CD4-positive, alpha-beta T cell treated with Interleukin-10 for 1 hour (primary cell): ENCODE measurements around the gene RAP2A.
A peak's percentile ranks its signal among the peaks of the same experiment; 100 is the strongest.

Experiments used
- DNase-seq: peaks from one replicate; pipeline ENCODE4 v3.0.0-alpha.2; 2020

Gene RAP2A

GRCh38 chr13:97423300-97424045 is 10.5 kb upstream of the RAP2A start:
- DNase-seq: no peak

DNA sequence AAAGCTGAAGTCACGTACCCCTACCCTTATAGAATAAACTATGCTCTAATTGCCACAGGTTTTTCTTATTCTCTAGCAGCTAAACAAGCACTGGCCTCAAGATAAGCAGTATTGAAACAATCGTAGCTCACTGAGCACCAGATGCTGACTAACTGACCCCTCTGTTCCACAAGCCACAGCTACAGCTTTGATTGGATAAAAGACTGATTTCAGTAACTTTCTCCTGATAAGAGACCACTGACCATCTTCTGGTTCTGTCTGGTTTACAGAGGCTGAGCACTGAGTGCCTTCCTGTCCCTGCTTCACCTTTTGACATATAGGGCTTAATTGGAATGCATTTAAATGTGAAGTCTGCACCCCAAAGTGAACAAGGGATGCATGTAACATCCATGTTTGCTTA is 8.4 kb upstream of the RAP2A start:
- no peak for DNase-seq

- no peak for DNase-seq
Measured at GRCh38 chr13:97426695-97427094, 7.3 kb upstream of the RAP2A start.

DNA sequence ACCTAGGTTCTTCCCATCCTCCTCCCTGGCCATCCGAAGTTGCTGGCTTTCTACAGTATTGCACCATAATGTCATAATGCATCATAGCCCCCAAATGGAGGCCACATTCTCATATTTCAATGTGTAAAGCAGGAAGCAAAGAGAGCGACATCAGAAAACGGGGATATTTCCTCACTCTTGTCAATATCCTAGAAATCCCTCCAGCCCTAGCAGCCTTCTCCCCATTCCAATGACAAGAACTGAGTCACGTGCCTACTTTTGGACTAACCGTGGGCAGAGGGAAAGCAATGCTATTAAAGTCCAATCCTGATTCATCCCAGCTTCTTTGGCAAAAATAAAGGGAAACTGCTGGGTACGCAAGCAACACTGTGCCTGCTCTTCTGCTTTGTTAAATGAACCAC is 4.3 kb upstream of the RAP2A start:
- DNase-seq: no peak

- DNase-seq: no peak
Measured at GRCh38 chr13:97430296-97430695, 3.7 kb upstream of the RAP2A start.

- DNase-seq: no peak
Measured at GRCh38 chr13:97431171-97431764, 2.7 kb upstream of the RAP2A start.

- DNase-seq: no peak
Measured at GRCh38 chr13:97432232-97432916, 1.6 kb upstream of the RAP2A start.

DNA sequence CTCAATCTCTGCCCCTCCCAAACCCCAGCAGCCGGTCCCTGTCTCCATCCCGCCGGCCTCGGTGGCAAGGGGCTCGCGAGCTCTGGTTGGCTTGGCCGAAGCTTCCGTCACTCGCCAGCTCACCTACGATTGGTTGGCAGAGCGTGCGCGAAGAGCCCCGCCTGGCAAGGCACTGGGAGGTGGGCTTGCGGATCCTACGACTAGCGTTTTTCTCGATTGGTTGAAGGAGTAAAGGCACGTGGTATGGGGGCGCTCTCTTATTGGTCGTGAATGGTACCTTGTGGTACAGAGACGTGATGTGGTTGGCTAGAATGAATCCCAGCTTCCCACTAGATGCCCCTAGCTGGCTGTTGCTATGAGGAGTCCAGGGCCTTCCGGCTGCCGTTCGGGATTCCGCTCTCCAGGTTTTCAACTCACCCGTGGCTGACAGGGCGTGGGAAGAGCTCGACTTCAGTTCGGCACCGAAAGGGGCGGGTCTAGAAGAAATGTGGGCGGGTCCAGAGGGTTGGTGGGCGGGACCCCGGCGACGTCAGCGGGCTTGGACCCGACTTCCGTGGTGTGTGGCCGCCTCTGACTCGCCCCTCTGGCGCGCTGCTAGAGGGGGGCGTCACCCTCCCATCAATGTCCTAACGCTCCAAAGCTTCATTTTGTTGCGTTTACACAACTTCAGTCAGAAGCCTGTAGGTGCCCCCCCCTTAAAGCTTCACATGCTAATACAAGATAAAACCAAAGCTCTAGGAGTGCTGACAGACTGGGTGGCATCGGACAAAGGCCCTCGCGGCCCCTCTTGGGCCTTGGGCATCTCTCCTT is 847 bp upstream of the RAP2A start:
- DNase-seq: peak; percentile 100

GRCh38 chr13:97434397-97435201 is 630 bp downstream of the RAP2A start:
- peak; percentile 52 for DNase-seq

DNA sequence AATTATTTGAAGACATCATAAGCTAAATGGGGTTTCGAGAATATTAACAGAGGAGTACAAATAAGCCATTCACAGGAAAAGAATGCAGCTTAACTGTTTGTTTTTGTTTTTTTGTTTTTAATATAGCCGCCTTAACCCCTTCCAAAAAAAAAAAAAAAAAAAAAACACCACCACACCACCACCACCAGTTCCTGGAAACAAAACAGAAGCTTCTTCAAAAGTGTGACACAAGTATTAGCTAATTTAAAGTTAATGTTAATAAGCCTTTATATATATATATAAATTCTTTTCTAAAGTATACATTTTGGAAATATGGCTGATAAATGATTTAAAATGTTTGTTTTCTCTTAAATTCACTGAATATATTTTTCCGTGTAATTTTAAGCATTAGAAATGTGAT is 1.4 kb downstream of the RAP2A start:
- no peak for DNase-seq

GRCh38 chr13:97435794-97436193 is 1.8 kb downstream of the RAP2A start:
- DNase-seq: peak; percentile 19

DNA sequence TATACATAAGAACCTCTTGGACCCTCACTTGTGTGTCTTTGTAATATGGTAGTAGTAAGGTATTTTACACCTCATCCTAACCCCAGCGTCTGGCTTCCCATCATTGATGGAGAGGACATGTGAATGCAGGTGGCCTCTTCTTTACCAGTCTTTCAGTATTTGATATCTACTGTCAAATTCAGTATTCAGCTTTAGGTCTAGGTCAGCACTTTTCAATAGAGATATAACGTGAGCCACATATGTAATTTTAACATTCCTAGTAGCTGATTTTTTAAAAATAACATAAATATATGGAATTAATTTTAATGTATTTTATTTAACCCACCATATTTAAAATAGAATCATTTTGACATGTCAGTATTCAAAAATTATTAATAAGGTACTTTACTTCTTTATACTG is 2.9 kb downstream of the RAP2A start:
- DNase-seq: no peak

DNA sequence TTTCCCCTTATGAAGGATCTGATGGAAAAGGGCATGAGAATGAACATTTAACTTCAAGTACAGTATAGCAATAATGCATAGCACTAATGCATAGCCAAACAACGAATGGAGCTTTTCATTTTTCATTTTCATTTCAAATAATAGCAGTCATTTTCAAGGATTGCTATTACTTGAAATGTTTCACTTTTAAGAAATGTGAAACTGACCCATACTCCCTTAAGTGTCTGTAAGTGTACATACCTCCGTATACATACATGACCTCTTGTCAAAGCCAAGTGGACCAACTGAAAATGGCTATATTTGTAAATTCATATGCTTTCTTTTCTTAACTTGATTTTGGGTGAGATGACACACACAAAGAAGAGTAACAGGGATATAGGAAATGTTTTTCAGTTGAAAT is 3.8 kb downstream of the RAP2A start:
- no peak for DNase-seq

DNA sequence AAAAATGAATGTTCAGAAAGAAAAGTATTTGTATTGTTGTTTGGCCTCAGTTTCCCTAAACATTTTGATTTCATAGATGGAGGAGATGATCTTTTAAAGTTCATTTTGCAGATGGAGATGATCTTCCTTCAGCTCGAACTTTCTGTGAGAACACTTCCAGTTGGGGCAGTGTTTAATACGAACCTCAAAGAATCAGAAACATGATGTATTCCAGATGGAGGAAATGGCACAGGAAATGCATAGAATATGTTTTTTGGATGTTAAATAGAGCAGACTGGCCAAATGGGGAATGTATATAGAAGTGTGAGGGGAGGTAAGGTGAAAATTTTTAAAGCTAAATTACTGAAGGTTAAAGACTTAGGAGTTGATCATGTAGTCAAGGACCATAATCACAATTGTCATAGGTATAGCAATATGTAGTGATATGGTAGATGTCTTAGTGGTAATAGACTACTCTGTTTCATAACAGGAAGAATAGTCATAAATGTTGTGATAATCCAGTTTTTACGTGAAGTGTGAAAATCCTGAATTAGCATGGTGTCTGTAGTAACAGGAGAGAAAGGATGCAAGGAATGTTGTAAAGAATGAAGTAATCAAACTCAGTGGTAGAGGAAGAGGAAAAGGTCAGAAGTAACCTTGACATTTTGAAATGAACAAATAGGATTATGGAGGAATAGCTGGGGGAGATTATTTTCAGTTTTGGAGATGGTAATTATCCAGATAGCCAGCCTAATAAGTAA is 5.1 kb downstream of the RAP2A start:
- no peak for DNase-seq

GRCh38 chr13:97440598-97441170 is 6.7 kb downstream of the RAP2A start:
- DNase-seq: no peak

GRCh38 chr13:97441368-97441767 is 7.4 kb downstream of the RAP2A start:
- no peak for DNase-seq

DNA sequence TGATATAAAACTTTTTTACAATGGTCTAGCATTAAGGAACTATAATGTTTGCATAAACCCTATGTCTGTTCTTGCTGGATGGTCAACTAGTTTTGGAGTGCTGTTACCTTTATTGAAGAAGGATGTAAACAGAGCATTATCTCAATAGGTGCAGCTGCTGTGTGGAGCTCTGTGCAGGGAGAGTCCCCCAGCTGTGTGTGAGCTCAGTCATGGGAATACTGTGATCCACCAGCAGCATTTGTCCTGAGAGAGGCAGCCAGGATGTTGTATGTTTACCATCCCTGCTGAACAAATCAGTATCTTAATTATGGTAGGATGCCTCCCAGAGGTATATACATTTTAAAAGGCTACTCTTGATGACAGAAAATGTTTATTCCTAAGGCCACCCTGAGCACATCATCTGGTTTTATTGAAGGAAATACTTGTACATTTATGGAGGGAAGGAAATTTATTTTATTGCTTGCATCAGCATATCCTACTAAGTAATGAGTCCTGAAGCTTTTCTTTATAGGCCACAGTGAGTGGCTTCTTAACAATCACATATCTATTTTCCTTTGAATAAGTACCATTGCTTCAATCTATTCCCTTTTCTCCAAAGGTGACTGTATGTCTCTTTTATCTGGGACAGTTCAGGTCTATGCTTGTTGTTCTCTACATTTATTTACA is 11.7 kb downstream of the RAP2A start:
- DNase-seq: no peak

DNA sequence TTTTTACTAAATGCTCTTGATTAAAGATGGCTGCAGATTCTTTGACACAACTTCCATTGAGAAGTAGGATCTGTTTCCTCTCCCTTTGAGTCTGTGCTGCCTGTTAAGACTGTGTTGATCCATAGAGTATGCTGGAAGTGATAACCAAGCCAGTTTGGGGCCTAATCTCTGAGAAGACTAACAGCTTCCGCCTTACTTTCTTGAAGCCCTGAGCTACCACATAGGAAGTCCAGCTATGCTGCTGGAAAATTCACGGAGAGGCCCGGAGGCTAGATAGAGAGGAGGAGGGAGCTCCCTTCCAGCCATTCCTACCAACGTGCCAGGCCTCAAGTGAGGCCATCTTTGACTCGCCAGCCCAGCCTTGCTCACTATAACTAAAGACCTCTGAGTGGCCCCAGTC is 12.5 kb downstream of the RAP2A start:
- no peak for DNase-seq

GRCh38 chr13:97448503-97449251 is 14.7 kb downstream of the RAP2A start:
- no peak for DNase-seq

DNA sequence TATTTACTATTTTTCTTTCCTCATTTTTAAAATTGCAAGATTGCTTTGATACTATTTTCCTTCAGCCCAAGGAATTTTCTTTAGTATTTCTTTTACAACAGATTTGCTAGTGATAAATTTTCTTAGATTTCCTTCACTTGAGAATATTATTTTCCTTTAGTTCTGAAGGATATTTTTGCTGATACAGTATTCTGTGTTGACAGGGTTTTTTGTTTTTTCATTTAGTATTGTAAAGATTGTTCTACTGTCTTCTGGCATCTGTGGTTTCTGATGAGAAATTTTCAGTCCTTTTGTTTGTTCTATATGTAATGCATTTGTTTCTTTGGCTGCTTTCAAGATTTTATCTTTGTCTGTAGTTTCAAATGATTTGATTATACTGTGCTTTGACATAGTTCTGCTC is 20.7 kb downstream of the RAP2A start:
- DNase-seq: no peak
